Spleen (tissue), 7 donors: Measurements from ENCODE around the gene LCK.

Experiments
- POLR2A ChIP-seq, 3 donors: fragments of 450-650 bp; IDR thresholded peaks; one replicate each; pipeline ENCODE4 v1.5.1; 2017; ENCODE audit warnings: antibody characterized with exemption in 3 of 3, mild to moderate bottlenecking in 1 of 3
- TF ChIP-seq, protein P1 (sequence below), 11 experiments: fragments of 200-600 bp in 7 of 11; fragments of 450-650 bp in 4 of 11; sonication (generic) in 4 of 11; IDR thresholded peaks in 8 of 11; conservative IDR thresholded peaks in 3 of 11; 1 replicate in 7 of 11; 2 replicates in 4 of 11; pipeline versions ENCODE4 v1.4.0 to v1.8.0; 2016 to 2021; ENCODE audit warnings: antibody characterized with exemption in 11 of 11, inconsistent platforms in 4 of 11, mild to moderate bottlenecking in 1 of 11
- donor health status: DM: no; HTN: no; CAD: no; lungs with moderate emphysema.
- donor health status: DM: no; HTN: no; CAD: no.
- donor health status: DM: no; HTN: no; CAD: no.

DNA sequence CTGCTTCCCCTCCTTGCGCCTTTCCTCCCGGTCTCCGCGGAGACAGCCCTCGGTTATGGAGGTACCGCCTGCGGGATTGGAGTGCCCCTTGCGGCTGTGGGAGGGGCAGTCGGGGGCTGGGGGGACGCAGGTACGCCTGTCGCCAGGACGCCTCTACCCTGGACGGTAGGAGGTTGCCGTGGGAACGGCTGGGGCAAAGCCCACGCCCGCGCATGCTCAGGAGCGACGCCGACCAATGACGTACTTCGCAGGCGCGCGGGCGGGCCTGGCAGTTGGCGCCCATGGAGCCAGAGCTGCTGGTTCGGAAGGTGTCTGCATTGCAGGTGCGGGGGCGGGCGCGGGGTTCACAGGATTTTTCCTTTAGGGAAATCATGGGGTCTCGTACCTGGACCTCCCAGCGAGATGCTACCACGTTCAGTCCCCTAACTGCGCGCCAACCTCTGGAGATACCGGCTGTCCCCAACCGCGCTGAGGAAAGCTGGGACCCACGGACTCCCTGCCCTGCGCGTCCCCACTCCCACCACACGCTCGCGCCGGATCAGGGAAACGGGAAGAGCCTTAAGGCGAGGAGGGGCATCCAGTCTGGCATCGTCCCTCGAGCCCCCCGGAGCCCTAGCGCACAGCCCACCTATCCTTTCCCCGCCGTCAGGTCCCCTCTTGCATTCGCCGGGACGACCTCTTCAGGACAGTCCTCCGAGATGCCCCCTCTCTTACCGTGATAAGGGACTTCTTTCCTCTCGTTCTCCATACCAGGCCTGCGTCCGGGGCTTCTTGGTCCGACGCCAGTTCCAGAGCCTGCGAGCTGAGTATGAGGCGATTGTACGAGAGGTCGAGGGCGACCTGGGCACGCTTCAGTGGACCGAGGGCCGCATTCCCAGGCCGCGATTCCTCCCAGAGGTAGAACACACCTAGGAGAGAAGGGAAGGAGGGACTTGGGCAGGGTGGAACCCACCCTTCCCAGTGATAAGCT, 45.4 kb upstream of the LCK start, which contains the start of gene IQCC:
- TF ChIP-seq, protein P1, sequence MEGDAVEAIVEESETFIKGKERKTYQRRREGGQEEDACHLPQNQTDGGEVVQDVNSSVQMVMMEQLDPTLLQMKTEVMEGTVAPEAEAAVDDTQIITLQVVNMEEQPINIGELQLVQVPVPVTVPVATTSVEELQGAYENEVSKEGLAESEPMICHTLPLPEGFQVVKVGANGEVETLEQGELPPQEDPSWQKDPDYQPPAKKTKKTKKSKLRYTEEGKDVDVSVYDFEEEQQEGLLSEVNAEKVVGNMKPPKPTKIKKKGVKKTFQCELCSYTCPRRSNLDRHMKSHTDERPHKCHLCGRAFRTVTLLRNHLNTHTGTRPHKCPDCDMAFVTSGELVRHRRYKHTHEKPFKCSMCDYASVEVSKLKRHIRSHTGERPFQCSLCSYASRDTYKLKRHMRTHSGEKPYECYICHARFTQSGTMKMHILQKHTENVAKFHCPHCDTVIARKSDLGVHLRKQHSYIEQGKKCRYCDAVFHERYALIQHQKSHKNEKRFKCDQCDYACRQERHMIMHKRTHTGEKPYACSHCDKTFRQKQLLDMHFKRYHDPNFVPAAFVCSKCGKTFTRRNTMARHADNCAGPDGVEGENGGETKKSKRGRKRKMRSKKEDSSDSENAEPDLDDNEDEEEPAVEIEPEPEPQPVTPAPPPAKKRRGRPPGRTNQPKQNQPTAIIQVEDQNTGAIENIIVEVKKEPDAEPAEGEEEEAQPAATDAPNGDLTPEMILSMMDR (IDR thresholded peaks at IDR 0.05 in 8 of 11, conservative IDR thresholded peaks at IDR 0.05 in 3 of 11), result no peak
- peak in 2 of 3 donors; percentile 26 to 45 for TF ChIP-seq POLR2A (IDR thresholded peaks at IDR 0.05)
